ENCODE measurements around the gene NBDY.
"Not testable (repeated sequence)": the region's sequence is repeated elsewhere in the genome, so short reads cannot be mapped to it uniquely, and the experiment has no call there.

Gene NBDY

DNA sequence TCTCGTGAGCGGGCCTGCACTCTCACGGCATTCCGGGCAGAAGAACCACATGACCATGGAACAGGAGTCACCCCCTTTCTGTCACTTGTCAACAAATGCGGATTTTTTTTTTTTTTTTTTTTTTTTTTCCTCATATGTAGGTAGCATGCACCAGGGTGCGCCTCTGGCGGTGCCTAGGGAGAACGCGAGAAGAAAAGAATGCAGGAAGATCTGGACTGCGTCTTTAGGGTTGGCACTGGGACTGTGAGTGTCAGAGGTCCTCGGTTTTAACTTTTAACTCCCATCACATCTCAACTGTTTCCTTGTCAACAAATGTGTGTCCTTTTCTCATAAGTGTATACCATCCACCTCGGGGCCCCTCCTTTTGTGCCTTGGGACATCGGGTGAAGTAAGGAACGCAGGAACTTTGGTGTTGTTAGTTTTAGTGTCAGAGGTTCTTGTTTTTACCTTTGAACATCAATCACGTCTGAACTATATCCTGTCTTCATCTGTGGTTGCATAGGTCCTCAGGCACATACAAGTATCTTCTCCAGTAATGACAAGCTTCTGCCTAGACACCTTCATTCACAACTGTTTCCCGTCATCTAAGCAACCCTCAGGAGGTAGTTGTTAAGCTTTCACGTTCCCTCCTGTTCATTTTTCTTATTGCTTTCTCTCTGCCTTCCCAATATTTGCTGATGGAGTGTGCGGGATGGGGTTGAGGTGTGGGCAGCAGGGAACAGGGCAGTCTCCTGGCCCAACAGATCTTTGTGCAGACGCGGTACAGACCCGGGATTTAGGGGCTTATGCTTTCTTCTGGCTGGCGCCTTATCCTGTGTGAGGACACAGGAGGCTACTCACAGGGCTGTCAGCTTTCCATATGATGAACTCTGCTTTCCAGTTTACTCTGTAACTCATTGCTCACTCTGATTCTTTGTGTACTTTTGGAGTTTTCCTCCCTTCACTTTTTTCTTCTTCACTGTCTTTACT lies 51.9 kb downstream of the NBDY start:
- FAIRE-seq = not testable (repeated sequence)

DNA sequence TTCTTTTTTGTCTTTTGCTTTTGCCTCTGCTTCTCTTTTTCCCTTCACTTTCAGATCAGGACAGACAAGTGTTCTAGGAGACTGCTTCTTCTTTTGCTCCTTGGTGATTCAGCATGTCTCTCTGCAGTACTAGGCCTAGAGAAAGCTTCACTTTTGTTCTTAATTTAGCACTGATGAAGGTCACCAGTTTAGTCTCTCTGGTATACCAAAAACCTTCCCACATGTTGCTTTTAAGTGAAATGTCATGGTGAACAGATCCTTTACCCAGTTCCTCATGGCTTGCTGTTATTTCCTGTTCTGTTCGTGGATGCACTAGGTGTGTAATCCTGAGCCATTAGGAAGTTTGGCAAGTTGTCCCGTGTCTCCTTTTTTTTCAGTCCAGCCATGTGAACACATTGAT lies 53.3 kb downstream of the NBDY start:
- TF ChIP-seq POLR2A (IDR thresholded peaks at IDR 0.05; ENCODE audit: low read depth, low read length) = no peak
- no peak for FAIRE-seq
- no peak for DNase-seq (ENCODE audit: insufficient read length, low spot score)

More for the DNA sequence above, 51.9 kb downstream of the NBDY start:
- not testable (repeated sequence) for DNase-seq (ENCODE audit: insufficient read length, low spot score)

GRCh38 chrX:56782791-56783449 lies 53.9 kb downstream of the NBDY start:
- no peak for TF ChIP-seq POLR2A (IDR thresholded peaks at IDR 0.05; ENCODE audit: low read depth, low read length)
- DNase-seq (ENCODE audit: insufficient read length, low spot score) (no peak), FAIRE-seq (no peak)

DNA sequence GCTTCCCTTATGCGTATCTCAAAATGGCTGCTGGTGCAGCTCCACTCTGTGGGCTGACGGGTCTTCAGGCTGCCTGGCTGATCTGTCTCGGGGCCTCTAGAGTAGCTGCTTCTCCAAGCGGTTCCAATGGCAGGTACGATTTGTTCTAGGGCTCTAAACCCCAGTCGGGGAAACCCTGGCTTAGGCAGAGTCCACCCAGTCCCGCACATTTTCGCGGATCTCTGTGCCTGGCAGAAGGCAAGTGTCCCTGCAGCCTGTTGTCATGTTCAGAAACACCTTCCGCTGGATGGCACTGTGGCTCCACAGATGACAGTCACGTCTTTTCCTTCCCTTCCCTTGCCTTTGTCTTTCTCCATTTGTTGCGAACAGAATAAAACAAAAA lies 54.4 kb downstream of the NBDY start:
- TF ChIP-seq POLR2A (IDR thresholded peaks at IDR 0.05; ENCODE audit: low read depth, low read length) = no peak
- FAIRE-seq = no peak

GRCh38 chrX:56783996-56784620 lies 55.1 kb downstream of the NBDY start:
- FAIRE-seq = no peak
- no peak for TF ChIP-seq POLR2A (IDR thresholded peaks at IDR 0.05; ENCODE audit: low read depth, low read length)

More for the DNA sequence above, 54.4 kb downstream of the NBDY start:
- DNase-seq (ENCODE audit: insufficient read length, low spot score) = no peak

GRCh38 chrX:56784666-56785065 lies 55.6 kb downstream of the NBDY start:
- TF ChIP-seq POLR2A (IDR thresholded peaks at IDR 0.05; ENCODE audit: low read depth, low read length) = no peak
- no peak for DNase-seq (ENCODE audit: insufficient read length, low spot score)
- FAIRE-seq = no peak

More at GRCh38 chrX:56783996-56784620, 55.1 kb downstream of the NBDY start:
- no peak for DNase-seq (ENCODE audit: insufficient read length, low spot score)

- DNase-seq (ENCODE audit: insufficient read length, low spot score) (no peak), FAIRE-seq (no peak)
- TF ChIP-seq POLR2A (IDR thresholded peaks at IDR 0.05; ENCODE audit: low read depth, low read length) = no peak
These were observed 56.4 kb downstream of the NBDY start for GRCh38 chrX:56785442-56785841.

DNA sequence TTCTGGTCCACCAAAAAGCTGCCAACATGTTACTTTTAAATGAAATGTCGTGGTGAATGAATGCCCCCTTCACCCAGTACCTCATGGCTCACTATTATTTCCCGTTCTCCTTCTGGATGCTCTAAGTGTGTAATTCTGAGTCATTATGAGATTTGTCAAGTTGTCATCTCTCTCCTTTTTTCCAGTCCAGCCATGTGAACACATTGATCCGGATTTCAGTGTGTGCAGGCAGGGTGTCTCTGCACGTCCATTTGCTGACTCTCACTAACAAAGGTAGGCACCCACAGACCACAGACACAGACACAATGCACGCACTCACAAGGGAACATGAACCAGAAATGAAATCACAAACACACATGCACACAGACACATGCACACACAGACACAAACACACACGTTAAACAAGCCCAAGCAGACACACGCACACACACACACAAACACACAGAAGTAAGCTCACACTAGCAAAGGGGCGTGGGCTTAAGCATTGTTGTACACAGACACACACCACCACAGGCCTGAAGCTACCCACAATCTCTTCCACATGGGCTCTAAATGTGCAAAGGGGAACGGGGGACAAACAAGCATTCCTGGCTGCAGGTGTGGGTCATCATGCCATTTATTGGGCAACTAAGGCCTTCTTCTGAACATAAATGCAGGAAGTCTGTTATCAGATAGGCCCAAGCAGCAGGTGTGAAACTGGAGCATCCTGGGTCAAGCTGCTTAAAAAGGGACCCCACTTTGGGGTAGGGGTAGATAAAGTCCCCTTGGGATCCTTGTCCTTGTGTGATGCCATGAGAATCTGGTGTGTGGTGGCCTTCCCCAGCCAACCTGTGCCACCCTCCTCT lies 58.1 kb downstream of the NBDY start:
- DNase-seq (ENCODE audit: insufficient read length, low spot score) (no peak), FAIRE-seq (no peak)
- TF ChIP-seq POLR2A (IDR thresholded peaks at IDR 0.05; ENCODE audit: low read depth, low read length) = no peak

DNA sequence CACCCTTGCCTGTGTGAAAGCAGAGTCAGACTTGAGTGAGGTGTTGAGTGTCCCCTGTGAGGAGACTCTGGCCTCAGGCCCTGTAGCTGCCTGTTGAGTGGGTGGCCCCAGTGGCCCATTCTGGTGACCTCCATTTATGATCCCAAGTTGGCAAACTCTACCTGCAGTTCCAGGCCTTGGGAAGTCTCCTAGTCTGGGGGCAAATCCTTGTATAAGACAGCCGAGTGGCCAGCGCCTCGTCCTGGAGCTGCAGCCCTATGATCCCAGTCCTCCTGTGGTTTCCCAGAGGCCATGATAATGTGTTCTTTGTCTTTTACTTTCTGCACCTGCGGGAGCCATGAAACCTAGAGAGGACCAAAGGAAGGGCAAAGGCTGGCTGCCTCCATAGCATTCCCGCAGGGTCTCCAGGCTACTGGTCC lies 58.7 kb downstream of the NBDY start:
- TF ChIP-seq POLR2A (IDR thresholded peaks at IDR 0.05; ENCODE audit: low read depth, low read length) = no peak
- DNase-seq (ENCODE audit: insufficient read length, low spot score) = no peak
- FAIRE-seq = no peak

- DNase-seq (ENCODE audit: insufficient read length, low spot score) = no peak
- FAIRE-seq = no peak
- TF ChIP-seq POLR2A (IDR thresholded peaks at IDR 0.05; ENCODE audit: low read depth, low read length) = no peak
These were observed 59.2 kb downstream of the NBDY start for GRCh38 chrX:56788229-56788628.

DNA sequence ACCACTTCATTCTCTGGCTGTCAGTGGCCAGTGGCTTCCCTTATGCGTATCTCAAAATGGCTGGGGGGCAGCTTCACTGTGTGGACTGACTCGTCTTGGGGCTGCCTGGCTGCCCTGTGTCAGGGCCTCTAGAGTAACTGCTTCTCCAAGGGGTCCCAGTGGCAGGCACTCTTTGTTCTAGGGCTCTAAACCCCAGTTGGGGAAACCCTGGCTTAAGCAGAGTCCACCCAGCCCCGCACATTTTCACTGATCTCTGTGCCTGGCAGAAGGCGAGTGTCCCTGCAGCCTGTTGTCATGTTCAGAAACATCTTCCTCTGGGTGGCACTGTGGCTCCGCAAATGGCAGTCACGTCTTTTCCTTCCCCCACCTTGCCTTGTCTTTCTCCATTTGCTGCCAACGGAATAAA lies 59.7 kb downstream of the NBDY start:
- DNase-seq (ENCODE audit: insufficient read length, low spot score) (no peak), FAIRE-seq (no peak)
- no peak for TF ChIP-seq POLR2A (IDR thresholded peaks at IDR 0.05; ENCODE audit: low read depth, low read length)

DNA sequence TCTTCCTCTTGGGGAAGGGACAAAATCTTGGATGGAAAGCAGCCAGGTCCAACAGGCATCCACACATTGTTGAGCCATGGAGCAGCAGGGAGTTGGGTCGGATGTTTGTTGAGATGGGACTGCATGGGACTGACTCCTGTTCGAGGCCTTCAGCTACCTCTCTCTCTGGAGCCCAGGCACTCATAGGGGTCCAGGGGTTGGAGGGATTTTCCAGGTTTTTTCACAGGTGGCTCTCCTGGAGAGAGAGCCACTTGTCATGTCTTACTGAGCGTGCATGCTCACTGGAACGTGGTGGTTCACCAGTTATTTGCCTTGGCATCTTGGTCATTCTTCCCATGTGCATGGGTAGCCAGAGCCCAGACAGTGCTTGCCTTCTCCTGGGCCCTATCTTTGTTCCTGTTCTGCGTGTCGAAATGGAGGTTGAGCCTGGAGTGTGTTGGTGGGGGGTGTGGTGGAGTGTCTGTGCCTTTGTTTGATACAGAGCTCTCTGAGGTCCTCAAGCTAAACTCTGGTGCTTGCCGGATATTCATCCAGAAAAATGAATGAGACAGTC lies 60.6 kb downstream of the NBDY start:
- no peak for FAIRE-seq
- TF ChIP-seq POLR2A (IDR thresholded peaks at IDR 0.05; ENCODE audit: low read depth, low read length) = no peak
- DNase-seq (ENCODE audit: insufficient read length, low spot score) = no peak

- FAIRE-seq = no peak
- no peak for DNase-seq (ENCODE audit: insufficient read length, low spot score)
- no peak for TF ChIP-seq POLR2A (IDR thresholded peaks at IDR 0.05; ENCODE audit: low read depth, low read length)
These were observed 61.7 kb downstream of the NBDY start for GRCh38 chrX:56790778-56791177.

Data from H54 (cell line).